GM19324 (cell line): ENCODE measurements around the gene MRTO4.
"Not testable (repeated sequence)": the region's sequence is repeated elsewhere in the genome, so short reads cannot be mapped to it uniquely, and the experiment has no call there.

Source experiments
- ATAC-seq: cut with Tn5 transposase; IDR thresholded peaks from one replicate; pipeline ENCODE4 v1.9.1; 2021; ENCODE audit warnings: mild to moderate bottlenecking, moderate library complexity; ENCODE audit not compliant: unreplicated experiment, low FRiP score

The MRTO4 gene

DNA sequence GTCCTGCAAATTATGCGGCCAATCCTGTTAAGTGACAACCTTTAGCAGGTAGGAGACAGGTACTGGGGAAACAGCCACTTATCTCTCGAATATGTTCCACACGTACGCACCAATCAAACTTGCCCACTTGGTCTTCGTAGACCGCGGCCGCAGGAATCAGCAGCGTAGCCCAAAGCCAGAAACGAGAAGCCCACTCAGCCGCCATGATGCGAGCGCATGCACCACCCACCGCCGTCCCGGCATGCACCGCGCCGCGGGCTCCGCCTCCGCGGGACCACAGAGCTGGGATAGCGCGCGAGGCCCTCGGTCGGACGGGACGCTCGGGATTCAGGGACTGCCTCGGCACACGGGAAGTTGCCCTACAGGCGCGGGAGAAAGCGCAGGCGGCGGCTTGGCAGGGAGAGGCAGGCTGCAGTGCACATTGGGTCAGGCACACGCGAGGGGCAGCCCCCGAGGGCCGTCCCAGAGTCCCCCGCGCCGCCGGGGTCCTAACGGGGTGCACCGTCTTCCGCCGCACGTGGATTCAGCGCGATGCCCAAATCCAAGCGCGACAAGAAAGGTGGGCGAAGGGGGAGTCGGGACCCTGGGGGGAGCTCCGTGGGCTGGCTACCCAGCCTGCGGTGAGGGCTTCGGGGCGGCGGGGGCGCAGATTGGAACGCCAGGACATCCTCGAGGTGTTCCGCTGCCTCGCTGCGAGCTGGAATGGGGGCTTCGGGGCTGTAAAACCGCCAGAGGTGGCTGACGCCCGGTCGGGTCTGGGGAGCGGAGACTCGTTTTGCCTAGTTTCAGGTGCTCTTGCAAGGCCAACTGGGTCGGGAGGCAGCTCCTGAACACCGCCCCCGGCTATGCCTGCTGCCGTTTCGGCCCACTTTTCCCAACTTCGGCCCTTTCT lies at the start of gene MRTO4, which contains the start of gene EMC1:
MRTO4 (plus strand) TSS at position 501 of the 892 bp plus-strand sequence; CDS start at position 532, 31 bp downstream.
EMC1 (minus strand) TSS at position 220 of the 892 bp plus-strand sequence; CDS start at position 205, 15 bp downstream.
- peak; percentile 81 for ATAC-seq

DNA sequence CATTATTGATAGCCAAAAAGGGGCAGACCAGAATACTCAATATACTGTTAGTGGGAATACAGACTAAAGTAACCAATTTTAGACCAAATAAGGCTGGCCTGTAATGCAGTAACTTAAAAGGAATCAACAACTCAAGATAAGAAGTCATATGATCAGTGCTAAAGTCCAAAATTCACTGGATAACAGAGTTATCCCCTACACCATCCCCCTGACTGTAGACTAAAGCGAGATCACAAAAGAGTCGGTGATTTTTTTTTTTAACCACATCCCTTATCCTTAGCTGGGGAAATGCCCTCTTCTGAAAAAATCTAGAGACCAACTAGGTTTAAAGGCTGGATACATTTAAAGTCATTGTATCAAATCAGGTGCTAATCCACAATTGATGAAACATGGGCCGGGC lies 49.2 kb upstream of the MRTO4 start:
- ATAC-seq, result no peak

DNA sequence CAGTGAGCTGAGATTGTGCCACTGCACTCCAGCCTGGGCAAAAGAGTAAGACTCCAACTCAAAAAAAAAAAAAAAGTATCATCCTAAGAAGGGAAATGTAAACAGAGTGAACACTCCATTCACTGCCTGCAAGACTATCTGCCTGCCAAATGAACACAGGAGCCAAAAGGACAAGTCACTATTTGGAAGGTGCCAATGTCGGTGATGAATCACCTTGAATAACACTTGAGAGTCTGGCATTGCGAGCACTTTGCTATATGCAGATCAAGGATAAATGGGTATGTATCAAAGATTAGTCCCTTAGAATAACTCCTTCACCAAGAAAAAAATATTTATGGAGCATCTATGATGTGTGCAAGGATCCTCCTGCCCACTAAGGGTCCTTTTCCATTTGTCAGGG lies 48.2 kb upstream of the MRTO4 start:
- ATAC-seq, result no peak

DNA sequence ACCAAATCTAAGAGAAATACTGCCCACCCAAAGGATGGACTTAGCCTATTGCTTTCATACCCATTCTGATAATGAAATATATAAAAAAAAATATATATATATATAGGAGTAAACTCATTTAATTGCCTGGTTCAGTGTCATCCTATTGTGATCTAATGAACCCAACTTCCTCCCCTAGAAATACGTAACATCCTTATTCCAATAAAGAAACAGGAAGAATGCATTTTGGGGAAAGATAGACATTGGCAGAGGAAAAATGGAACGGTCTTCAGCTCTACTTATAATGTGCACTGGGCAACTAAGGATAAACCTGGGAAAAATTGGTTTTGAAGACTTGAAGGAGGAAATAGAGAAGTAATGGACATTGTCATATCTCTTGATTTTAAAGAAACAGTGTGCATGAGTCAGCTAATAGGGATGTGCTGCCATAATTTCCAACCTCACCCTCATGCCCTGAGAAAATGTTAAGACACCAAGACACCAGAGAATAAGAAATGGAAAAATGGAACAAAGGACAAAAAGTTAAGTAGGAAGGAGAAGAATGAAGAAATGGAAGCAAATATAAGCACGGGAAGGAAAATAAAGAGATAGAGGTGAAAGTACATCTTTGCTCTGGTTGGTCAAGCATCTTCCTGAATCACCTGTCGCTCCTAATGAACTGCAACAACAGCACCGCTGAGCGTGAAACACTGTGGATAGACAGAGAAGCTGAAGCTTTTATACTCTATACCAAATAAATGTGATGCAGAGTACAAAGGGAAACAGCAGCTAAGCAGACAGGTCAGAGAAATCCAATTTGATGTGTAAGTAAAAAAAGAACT lies 46.9 kb upstream of the MRTO4 start:
- ATAC-seq, result no peak

DNA sequence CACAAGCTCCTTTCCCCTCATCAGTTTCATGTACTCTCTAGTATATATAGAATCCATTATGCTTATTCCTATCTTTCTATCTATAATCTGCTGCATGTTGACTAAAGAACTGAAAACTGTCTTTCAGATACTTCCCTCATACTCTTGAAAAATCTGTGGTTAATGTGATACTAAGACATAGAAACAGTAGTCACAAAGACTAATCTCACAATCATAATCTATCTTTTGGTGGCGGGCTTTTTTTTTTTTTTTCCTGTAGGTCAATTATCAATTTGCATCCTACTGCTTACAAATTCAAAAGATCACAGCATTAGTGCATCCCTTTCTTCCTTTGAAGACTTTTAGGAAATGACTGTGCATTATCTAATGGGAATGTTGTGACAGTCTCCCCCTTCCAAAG lies 46.2 kb upstream of the MRTO4 start:
- ATAC-seq, result no peak

DNA sequence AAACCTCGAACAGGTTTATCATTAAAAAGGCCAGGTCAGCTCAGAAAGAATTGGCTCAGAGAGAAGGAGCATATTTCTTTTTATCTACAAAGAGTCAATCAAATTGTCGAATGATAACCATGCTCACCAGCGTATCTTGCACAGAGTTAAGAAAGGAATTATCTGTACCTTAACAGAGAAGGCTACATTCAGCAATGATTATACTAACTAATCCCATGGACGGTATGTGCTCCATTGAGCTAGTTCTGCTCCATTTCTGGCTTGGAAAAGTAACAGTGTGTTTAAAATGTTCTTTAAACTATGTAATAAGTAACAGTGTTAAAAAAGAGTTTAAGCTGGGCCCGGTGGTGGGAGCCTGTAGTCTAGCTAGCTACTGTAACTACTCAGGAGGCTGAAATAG lies 45.8 kb upstream of the MRTO4 start:
- no peak for ATAC-seq

DNA sequence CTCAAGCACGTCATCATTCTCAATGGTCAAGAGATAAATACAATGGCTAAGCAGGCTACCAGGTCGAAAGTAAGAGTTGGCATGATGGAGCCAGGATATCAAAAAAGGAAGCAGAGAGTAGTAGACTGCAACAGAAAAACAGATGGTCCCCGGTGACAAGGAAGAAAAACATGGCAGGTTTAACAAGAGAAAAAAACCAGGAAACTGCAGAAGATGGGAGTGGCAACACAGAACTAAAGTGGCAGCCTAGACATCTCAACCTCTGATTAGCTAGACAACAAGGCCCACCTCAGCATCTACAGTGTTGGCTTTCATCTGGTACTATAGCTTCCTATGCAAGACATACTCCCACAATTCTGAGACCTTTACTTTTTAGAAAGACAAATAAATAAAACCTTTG lies 44.7 kb upstream of the MRTO4 start:
- ATAC-seq, result no peak

DNA sequence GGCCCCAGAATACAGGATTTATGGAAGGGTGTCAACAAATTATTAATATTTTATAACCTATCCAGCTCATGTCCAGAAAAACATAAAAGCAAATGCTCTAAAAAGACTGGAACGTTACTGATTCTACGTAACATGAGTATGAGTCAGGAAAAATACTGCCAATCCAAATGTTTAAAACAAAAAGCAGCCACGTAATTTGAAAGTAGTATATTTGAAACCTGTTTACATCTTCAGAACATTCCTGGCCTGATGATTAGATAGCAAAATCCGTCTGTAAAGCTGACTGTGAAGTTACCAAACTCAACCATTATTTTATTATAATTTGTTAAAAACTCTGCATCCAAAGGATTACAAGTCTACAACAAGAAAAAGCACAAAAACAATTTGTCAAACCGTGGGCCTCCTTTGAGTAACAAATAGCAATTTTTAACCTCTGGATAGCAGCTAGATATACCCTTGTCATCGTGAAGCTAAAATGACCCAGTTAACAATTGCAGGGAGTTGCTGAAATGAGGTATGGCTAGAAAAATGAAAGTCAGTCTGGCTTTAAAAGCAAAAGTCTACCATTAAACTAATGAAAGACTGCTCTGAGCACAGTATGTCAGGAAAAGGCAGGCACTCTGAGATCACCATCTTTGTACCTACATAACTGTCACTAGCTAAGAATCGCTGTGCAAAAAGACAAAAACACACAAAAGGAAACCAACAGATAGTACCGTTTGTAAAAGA lies 42.7 kb upstream of the MRTO4 start:
- no peak for ATAC-seq

DNA sequence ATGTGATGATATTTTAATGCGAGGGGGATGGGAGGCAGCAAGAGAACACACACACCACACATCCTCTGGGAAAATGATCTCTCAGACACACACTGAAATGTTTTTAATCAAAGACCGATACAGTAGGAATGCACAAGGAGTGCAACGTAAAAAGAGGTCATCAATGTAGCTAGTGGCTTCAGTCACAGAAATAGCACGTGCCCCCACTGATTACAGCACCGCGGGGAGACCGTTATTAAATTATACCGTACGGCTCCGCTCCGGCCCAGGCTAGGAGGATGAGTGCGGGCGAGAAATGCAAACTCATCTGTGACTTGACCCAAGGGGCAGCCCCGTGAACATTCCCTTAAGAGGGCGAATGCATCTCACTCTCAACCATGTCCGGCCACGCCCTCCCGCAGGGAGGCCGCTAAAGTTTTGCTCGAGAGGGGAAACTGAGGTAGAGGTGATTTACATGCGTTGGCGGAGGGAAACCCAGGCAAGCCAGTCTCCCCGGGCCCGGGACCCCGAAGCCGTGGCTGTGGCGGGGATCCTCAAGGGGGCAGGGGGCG lies 42.1 kb upstream of the MRTO4 start:
- ATAC-seq, result peak; percentile 32

DNA sequence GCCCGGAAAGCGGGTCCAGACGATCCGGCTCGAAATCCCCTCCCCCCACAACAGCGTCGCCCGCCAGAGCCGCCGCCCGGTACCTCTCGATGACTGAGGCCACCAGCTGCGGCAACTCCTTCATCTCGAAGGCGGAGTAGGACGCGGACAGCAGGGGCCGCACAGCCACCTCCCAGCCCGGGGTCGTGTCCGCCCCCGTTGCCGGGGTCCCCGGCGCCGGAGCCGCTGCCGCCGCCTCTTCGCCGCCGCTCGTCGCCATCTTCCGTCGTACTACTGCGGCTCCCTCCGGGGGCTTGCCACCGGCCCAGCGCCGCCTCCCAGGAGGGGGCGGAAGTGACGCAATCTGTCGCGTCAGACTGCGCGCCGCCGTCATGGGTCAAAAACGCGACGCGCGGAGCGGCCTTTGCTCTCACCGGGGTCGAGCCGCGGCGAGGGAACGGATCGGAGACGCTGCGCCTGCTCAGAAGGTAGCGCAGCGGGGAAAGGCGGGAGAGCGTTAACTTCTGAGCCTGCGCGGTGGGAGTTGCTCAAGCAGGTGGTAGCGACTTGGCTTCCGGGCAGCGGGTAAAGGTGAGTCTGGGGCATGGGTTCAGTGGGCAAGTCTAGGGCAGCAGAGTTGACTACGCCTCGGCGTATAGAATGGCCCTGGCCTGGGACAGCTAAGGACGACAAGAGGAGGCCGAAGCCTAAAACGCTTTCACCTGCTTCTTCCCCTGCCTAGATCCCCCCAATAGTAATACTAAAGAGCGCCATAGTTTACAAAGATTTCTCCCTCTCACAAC lies 41.4 kb upstream of the MRTO4 start, which contains the start of gene UBR4:
UBR4 (minus strand) TSS at position 277 of the 782 bp plus-strand sequence; CDS start at position 259, 18 bp downstream.
- peak; percentile 94 for ATAC-seq

DNA sequence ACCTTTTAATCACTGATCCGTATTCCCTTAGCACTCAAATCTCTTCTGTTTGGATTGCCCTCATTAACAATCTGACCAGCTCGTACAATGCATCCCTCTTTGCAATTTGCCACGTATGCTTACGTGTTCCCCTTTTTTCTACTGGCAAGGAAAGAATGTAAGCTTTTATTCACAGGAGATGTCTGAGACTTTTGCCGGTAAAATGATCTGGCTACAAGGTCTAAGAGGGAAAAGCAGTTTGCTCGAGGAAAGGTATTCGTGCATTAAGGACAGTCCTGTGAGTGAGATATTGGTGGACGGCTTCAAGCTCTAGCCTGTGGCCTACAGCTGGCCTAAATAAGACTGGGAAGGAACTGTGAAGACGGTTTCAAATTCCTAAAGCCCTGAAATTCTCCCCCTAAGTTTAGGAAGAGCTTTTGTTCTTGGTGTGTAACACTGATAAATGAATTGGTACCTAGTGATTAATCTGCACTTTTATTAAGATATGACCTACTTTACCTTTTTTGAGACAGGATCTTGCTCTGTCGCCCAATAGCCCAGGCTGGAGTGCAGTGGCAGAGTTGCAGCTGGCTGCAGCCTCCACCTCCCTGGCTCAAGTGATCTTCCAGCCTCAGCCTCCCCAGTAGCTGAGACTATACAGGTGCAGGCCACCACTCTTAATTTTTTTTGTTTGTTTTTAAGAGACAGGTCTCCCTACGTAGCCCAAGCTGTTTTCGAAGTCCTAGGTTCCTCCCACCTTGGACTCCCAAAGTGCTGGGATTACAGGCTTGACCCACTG lies 40.6 kb upstream of the MRTO4 start:
- ATAC-seq, result no peak

DNA sequence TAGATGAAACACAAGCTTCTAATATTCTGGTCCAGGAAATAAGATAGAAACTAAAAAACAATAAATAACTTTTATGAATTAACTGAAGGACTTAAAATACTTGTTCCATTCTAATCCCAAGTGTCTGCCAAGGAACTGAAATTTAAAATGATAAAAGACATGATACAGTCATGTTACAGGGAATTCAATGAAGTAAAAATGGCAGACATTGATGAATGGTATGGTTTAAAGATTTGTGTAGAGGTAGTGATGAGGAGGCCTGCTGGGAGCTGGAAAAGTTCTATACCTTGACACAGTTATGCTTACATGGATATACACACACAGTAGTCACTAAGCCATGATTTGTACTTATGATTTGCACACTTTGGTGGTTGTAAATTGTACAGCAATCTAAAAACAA lies 39.4 kb upstream of the MRTO4 start:
- no peak for ATAC-seq

DNA sequence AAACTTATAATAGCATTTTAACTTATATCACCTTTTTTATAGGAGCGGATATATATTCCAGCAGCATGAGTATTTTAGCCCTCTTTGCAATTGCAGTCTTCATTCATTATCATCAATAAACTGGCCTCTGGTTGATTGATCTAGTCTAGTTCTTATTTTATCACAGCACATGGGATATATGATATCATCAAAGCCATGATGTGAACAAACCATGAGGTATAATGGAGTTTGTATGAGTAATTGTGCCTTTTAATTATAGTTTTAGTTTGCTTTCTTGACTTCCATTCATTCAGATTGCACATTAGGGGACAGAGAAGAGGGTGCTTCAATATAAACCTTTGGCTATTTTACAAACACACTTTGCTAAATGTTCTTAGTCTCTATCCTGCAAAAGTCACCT lies 38.0 kb upstream of the MRTO4 start:
- no peak for ATAC-seq

DNA sequence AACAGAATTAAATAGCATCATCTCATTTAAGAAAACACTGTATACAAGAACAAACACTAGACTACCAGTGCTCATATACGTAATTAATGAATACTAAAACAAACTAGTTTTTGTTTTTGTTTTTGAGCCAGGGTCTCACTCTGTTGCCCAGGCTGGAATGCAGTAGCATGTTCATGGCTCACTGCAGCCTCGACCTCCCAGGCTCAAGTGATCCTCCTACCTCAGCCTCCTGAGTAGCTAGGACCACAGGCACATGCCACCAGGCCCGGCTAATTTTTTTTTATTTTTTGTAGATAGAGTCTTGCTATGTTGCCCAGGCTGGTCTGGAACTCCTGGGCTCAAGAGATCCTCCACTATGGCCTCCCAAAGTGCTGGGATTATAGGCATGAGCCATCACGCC lies 35.0 kb upstream of the MRTO4 start:
- not testable (repeated sequence) for ATAC-seq

DNA sequence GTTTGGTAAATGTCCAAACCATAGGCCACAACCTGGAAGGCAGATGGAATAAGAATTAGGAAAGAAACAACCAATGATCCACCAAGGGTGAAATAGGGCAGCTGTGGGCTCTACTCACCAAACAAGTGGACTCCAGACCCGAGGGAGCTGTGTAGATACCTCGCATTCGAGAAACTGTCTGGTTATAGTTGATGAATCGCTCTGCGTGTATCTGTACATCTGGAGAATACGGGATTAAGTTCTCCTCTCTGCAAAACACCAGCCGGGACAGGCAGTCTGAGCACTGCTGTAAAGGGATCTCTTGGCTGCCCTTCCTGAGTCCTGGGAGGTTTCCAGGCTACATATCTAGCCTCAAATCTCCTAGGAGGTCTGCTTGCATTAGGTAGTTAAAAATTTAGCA lies 32.2 kb upstream of the MRTO4 start:
- ATAC-seq, result no peak

DNA sequence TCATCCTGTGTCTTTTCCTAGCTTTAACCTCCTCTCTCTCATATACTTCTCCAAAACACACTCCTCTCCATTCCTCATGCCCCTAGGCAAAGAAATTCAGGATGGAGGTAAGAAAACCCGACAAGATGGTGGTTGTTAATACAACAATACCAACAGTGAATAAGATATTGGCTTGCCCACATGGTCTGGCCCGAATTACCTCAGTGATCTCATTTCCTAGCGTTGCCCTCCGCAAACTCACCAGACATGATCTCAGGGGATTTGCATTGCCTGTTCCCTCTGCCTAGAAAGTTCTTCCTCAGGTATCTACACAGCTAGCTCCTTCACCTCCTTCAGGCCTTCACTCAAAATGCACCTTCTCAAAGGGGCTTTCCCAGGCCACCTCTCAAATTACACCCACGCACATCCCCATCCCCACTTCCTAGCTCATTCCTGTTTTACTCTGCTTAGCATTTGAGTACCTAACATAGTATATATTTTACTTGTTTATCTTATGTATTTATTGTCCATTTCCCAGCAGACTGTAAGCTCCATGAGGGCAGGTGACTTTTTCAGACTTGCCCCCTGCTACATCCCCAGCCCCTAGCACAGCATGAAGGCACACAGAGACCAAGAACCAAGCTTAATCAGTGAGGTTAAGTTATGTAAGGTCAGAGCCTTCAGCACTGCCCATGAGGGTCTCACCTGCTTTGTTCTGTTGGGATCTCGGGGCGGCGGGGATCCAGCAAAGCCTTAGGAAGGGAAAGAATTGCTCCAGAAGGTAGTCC lies 31.3 kb upstream of the MRTO4 start:
- ATAC-seq, result no peak

DNA sequence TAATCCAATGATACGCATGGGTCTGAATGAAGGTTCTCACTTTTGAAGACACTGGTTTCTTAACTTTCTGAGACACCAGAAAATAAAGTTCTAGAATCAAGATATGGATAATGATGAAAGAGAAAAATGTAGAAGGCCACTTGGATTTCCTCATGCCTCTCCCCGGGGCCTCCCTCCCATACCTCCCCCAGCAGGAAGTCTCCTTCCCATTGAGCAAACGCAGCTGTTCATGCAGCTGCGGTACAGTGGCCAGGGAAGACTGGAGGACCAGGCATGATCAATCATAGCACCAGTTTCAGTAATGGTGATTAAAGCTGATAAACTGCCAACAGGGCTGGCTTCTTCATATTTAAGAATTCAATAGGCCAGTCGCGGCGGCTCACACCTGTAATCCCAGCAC lies 30.6 kb upstream of the MRTO4 start:
- ATAC-seq, result no peak

DNA sequence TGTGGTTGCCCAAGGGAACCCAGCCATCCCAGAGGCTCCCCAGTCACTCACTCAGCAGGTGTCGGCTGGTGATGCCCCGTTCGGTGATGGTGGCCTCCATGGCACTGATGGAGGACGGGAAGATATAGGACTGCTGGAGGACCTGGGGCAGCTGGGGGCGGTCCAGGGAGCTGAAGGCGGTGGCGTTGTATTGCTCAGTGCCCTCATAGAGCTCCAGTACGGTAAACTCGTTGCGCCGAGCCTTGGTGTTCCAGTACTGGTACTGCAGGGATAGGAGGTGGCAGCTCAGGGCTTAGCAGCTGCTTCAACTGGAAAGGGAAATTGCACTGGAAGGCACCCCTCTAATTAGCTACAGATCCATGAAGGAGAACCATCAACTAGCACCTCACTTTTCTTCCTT lies 29.0 kb upstream of the MRTO4 start:
- ATAC-seq, result no peak
